A549 (cell line): ENCODE measurements around the gene ANKRD18A.

Experiments used
- EP300 ChIP-seq, 2 experiments: fragments of >200 bp; sonication (Bioruptor Twin); formaldehyde crosslinking; IDR thresholded peaks; 2 replicates in 1 of 2; 3 replicates in 1 of 2; pipeline ENCODE4 v1.6.1; 2016 to 2017
- GATA3 ChIP-seq: IDR thresholded peaks from 2 replicates; pipeline ENCODE4 v1.6.1; 2012; ENCODE audit warnings: borderline replicate concordance
- HDAC2 ChIP-seq: fragments of 200-600 bp; sonication (generic); IDR thresholded peaks from 2 replicates; pipeline ENCODE4 v1.6.1; 2016
- MAFK ChIP-seq: fragments of 450-650 bp; IDR thresholded peaks from 2 replicates; pipeline ENCODE4 v1.6.1; 2014; ENCODE audit not compliant: partially characterized antibody
- MAZ ChIP-seq: fragments of 150-350 bp; IDR thresholded peaks from 2 replicates; pipeline ENCODE4 v1.6.1; 2014; ENCODE audit warnings: antibody characterized with exemption, low read depth, low read length, borderline replicate concordance
- RFX5 ChIP-seq: fragments of 450-650 bp; IDR thresholded peaks from 2 replicates; pipeline ENCODE4 v1.7.1; 2014; ENCODE audit warnings: antibody characterized with exemption, mild to moderate bottlenecking, moderate library complexity
- SMC3 ChIP-seq: fragments of >200 bp; sonication (Bioruptor Twin); formaldehyde crosslinking; IDR thresholded peaks from 3 replicates; pipeline ENCODE4 v1.6.1; 2018; ENCODE audit warnings: inconsistent platforms
- TP53 ChIP-seq: fragments of 250-450 bp; sonication (Bioruptor Pico); IDR thresholded peaks from 2 replicates; pipeline ENCODE4 v1.5.0; 2021; ENCODE audit warnings: mild to moderate bottlenecking, moderate library complexity
- TF ChIP-seq, protein P1 (sequence below): IDR thresholded peaks from 2 replicates; pipeline ENCODE4 v1.6.1; 2012
- TF ChIP-seq, protein P2 (sequence below): fragments of >200 bp; sonication (Bioruptor Twin); formaldehyde crosslinking; IDR thresholded peaks from 2 replicates; pipeline ENCODE4 v1.6.1; 2016
- TF ChIP-seq, protein P3 (sequence below): fragments of >200 bp; sonication (Bioruptor Twin); formaldehyde crosslinking; IDR thresholded peaks from 3 replicates; pipeline ENCODE4 v1.5.1; 2016
- TF ChIP-seq, protein P4 (sequence below): fragments of 250-450 bp; sonication (Bioruptor Pico); IDR thresholded peaks from 2 replicates; pipeline ENCODE4 v1.5.0; 2020; ENCODE audit warnings: low read depth, mild to moderate bottlenecking, moderate library complexity
- TF ChIP-seq, protein P5 (sequence below): IDR thresholded peaks from 2 replicates; pipeline ENCODE4 v1.6.1; 2012; ENCODE audit warnings: low read depth, borderline replicate concordance

DNA sequence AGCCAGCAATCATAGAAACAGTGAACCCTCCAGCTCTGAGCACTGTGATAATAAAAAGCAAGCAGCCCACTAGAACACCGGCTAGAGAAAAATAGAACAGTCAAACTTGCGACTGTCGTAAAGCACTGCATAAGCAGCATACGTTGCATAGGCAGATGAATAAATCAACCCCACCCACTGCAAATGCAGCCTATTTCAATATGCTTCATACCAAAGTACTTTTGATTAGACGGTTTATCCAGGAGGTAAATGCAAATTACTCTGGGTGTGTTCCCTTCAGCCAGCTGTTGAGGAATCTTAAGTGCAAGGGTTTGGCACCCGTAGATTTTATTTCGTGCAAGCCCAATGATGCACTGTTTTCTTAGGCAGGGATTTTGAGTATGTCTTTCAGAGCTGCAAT, 32.1 kb upstream of the ANKRD18A start:
- TF ChIP-seq, protein P1, sequence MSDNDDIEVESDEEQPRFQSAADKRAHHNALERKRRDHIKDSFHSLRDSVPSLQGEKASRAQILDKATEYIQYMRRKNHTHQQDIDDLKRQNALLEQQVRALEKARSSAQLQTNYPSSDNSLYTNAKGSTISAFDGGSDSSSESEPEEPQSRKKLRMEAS: no peak
- no peak for TF ChIP-seq TP53
- TF ChIP-seq, protein P2, sequence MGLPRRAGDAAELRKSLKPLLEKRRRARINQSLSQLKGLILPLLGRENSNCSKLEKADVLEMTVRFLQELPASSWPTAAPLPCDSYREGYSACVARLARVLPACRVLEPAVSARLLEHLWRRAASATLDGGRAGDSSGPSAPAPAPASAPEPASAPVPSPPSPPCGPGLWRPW: no peak
- TF ChIP-seq, protein P3, sequence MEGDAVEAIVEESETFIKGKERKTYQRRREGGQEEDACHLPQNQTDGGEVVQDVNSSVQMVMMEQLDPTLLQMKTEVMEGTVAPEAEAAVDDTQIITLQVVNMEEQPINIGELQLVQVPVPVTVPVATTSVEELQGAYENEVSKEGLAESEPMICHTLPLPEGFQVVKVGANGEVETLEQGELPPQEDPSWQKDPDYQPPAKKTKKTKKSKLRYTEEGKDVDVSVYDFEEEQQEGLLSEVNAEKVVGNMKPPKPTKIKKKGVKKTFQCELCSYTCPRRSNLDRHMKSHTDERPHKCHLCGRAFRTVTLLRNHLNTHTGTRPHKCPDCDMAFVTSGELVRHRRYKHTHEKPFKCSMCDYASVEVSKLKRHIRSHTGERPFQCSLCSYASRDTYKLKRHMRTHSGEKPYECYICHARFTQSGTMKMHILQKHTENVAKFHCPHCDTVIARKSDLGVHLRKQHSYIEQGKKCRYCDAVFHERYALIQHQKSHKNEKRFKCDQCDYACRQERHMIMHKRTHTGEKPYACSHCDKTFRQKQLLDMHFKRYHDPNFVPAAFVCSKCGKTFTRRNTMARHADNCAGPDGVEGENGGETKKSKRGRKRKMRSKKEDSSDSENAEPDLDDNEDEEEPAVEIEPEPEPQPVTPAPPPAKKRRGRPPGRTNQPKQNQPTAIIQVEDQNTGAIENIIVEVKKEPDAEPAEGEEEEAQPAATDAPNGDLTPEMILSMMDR: no peak
- no peak for TF ChIP-seq EP300 (IDR thresholded peaks at IDR 0.05)
- TF ChIP-seq MAZ: no peak
- TF ChIP-seq MAFK: no peak
- TF ChIP-seq RFX5: no peak
- TF ChIP-seq GATA3: no peak
- no peak for TF ChIP-seq SMC3
- TF ChIP-seq HDAC2: no peak
- TF ChIP-seq, protein P4, sequence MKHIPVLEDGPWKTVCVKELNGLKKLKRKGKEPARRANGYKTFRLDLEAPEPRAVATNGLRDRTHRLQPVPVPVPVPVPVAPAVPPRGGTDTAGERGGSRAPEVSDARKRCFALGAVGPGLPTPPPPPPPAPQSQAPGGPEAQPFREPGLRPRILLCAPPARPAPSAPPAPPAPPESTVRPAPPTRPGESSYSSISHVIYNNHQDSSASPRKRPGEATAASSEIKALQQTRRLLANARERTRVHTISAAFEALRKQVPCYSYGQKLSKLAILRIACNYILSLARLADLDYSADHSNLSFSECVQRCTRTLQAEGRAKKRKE (CRISPR knock-in tag): no peak
- TF ChIP-seq, protein P5, sequence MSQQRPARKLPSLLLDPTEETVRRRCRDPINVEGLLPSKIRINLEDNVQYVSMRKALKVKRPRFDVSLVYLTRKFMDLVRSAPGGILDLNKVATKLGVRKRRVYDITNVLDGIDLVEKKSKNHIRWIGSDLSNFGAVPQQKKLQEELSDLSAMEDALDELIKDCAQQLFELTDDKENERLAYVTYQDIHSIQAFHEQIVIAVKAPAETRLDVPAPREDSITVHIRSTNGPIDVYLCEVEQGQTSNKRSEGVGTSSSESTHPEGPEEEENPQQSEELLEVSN: no peak
